HepG2 (cell line): ENCODE data around the gene EXOC3L4. TPM values are rescaled to one million over a fixed set of nuclear protein-coding genes. Genes with fewer than 3 reads are reported as not detected.

Source experiments
- ASH2L ChIP-seq: fragments of 300-600, 200-600 bp; sonication (generic); IDR thresholded peaks from 2 replicates; pipeline ENCODE4 v1.7.0; 2017; ENCODE audit warnings: low read depth, mild to moderate bottlenecking, moderate library complexity, mixed read lengths, low read length; ENCODE audit not compliant: insufficient read length
- CHD4 ChIP-seq: fragments of 200-600 bp; sonication (generic); IDR thresholded peaks from 2 replicates; pipeline ENCODE4 v1.7.0; 2017; ENCODE audit warnings: mild to moderate bottlenecking, low read length, borderline replicate concordance
- CSRNP1 ChIP-seq: sonication (generic); formaldehyde crosslinking; IDR thresholded peaks from 2 replicates; pipeline ENCODE4 v1.8.1; 2023; ENCODE audit warnings: mild to moderate bottlenecking, missing genetic modification reagents
- EHMT2 ChIP-seq: fragments of 200-600 bp; sonication (generic); IDR thresholded peaks from 2 replicates; pipeline ENCODE4 v1.7.0; 2017; ENCODE audit warnings: antibody characterized with exemption, low read depth, low read length, borderline replicate concordance
- FOSL2 ChIP-seq: sonication (generic); formaldehyde crosslinking; IDR thresholded peaks from 2 replicates; pipeline ENCODE4 v1.4.0; 2020; ENCODE audit warnings: missing genetic modification reagents
- GFI1 ChIP-seq: sonication (generic); formaldehyde crosslinking; IDR thresholded peaks from 2 replicates; pipeline ENCODE4 v1.5.0; 2020; ENCODE audit warnings: missing genetic modification reagents, mild to moderate bottlenecking, borderline replicate concordance
- HNRNPLL ChIP-seq: fragments of 200-400 bp; formaldehyde crosslinking; IDR thresholded peaks from 2 replicates; pipeline ENCODE4 v1.6.1; 2017; ENCODE audit warnings: mild to moderate bottlenecking, low read depth, low read length; ENCODE audit not compliant: poor library complexity, severe bottlenecking
- KDM5A ChIP-seq: fragments of 200-600 bp; sonication (generic); IDR thresholded peaks from 2 replicates; pipeline ENCODE4 v1.7.0; 2018; ENCODE audit warnings: antibody characterized with exemption, mild to moderate bottlenecking, low read length, borderline replicate concordance
- NFYB ChIP-seq: sonication (generic); formaldehyde crosslinking; IDR thresholded peaks from 2 replicates; pipeline ENCODE4 v1.4.0; 2020; ENCODE audit warnings: missing genetic modification reagents
- PAF1 ChIP-seq: IDR thresholded peaks from 2 replicates; pipeline ENCODE4 v1.6.1; 2016; ENCODE audit warnings: missing genetic modification reagents, missing compliant biosample characterization
- PPARG ChIP-seq: conservative IDR thresholded peaks from 2 replicates; pipeline ENCODE4 v1.6.1; 2016; ENCODE audit warnings: missing biosample characterization, missing genetic modification reagents
- PRMT3 ChIP-seq: sonication (generic); formaldehyde crosslinking; IDR thresholded peaks from 2 replicates; pipeline ENCODE4 v1.8.1; 2022; ENCODE audit warnings: low read depth, mild to moderate bottlenecking, moderate library complexity, missing genetic modification reagents, borderline replicate concordance
- REXO4 ChIP-seq: sonication (generic); formaldehyde crosslinking; IDR thresholded peaks from 2 replicates; pipeline ENCODE4 v1.8.0; 2022; ENCODE audit warnings: missing genetic modification reagents, mild to moderate bottlenecking, borderline replicate concordance
- RFX1 ChIP-seq: fragments of 450-650 bp; IDR thresholded peaks from 2 replicates; pipeline ENCODE4 v1.6.1; 2017
- RFX3 ChIP-seq: IDR thresholded peaks from 2 replicates; pipeline ENCODE4 v1.6.1; 2016; ENCODE audit warnings: missing biosample characterization, missing genetic modification reagents
- ZBTB2 ChIP-seq: sonication (generic); formaldehyde crosslinking; IDR thresholded peaks from 2 replicates; pipeline ENCODE4 v1.8.0; 2022; ENCODE audit warnings: low read depth, missing genetic modification reagents
- ZMYM4 ChIP-seq: sonication (generic); formaldehyde crosslinking; IDR thresholded peaks from 2 replicates; pipeline ENCODE4 v1.8.1; 2023; ENCODE audit warnings: mild to moderate bottlenecking, missing genetic modification reagents
- ZNF335 ChIP-seq: sonication (generic); formaldehyde crosslinking; IDR thresholded peaks from 2 replicates; pipeline ENCODE4 v1.4.0; 2020; ENCODE audit warnings: missing genetic modification reagents
- ZNF512 ChIP-seq: sonication (generic); formaldehyde crosslinking; IDR thresholded peaks from 2 replicates; pipeline ENCODE4 v1.4.0; 2020; ENCODE audit warnings: mild to moderate bottlenecking, missing genetic modification reagents
- ZNF563 ChIP-seq: sonication (generic); formaldehyde crosslinking; IDR thresholded peaks from 2 replicates; pipeline ENCODE4 v1.8.0; 2022; ENCODE audit warnings: mild to moderate bottlenecking, moderate library complexity, missing genetic modification reagents
- ZNF703 ChIP-seq: sonication (generic); formaldehyde crosslinking; IDR thresholded peaks from 2 replicates; pipeline ENCODE4 v1.5.1; 2020; ENCODE audit warnings: missing genetic modification reagents, mild to moderate bottlenecking, moderate library complexity, borderline replicate concordance
- polyA plus RNA-seq, 8 experiments: library from polyadenylated mRNA; depleted of rRNA in 3 of 8; stranded (reverse) in 7 of 8; unstranded in 1 of 8; fragments of >200 nt; fragmentation: Illumina TruSeq in 4 of 8; extraction: Trizol in 4 of 8; gene quantifications; 2 replicates each; pipeline versions ENCODE4 v1.2.1 to v1.2.3, GENCODE V29; 2011 to 2016; ENCODE audit warnings: low read depth in 4 of 8, missing spikeins in 1 of 8, mixed read lengths in 1 of 8; ENCODE audit not compliant: insufficient read depth in 1 of 8
- total RNA-seq, 5 experiments: library from RNA; depleted of rRNA; stranded (reverse); fragments of >200 nt; fragmentation: Illumina TruSeq; extraction: Trizol; gene quantifications; 2 replicates each; pipeline ENCODE4 v1.2.3, GENCODE V29; 2016; ENCODE audit warnings: low read depth in 1 of 5
- TF ChIP-seq, protein P1 (sequence below): sonication (generic); formaldehyde crosslinking; IDR thresholded peaks from 2 replicates; pipeline ENCODE4 v1.5.0; 2020; ENCODE audit warnings: missing genetic modification reagents
- TF ChIP-seq, protein P2 (sequence below): sonication (generic); formaldehyde crosslinking; IDR thresholded peaks from 2 replicates; pipeline ENCODE4 v1.9.0; 2021; ENCODE audit warnings: missing genetic modification reagents, borderline replicate concordance
- TF ChIP-seq, protein P3 (sequence below): sonication (generic); formaldehyde crosslinking; IDR thresholded peaks from 2 replicates; pipeline ENCODE4 v1.5.0; 2020; ENCODE audit warnings: mild to moderate bottlenecking, low read depth, missing genetic modification reagents, borderline replicate concordance

EXOC3L4 gene
- total and polyA plus RNA-seq, 2 of the 13 experiments (the other 11 are each of a cell fraction or from before 2014, with no cell fraction given) = 11.8 to 27.0 TPM

- TF ChIP-seq ZBTB2 (CRISPR knock-in tag) (no peak), PRMT3 (no peak), PAF1 (peak; percentile 97), CHD4 (no peak), ZNF512 (CRISPR knock-in tag) (no peak), NFYB (no peak), KDM5A (no peak), FOSL2 (CRISPR knock-in tag) (no peak), ZMYM4 (CRISPR knock-in tag) (no peak), REXO4 (CRISPR knock-in tag) (no peak), ZNF335 (CRISPR knock-in tag) (no peak), ZNF563 (CRISPR knock-in tag) (no peak), PPARG (CRISPR knock-in tag) (no peak), HNRNPLL (peak; percentile 36), RFX1 (no peak), ZNF703 (CRISPR knock-in tag) (no peak), RFX3 (CRISPR knock-in tag) (no peak), GFI1 (CRISPR knock-in tag) (no peak), CSRNP1 (no peak; the same call in 1 of the 2 replicates), ASH2L (no peak), EHMT2 (no peak)
- TF ChIP-seq, protein P1, sequence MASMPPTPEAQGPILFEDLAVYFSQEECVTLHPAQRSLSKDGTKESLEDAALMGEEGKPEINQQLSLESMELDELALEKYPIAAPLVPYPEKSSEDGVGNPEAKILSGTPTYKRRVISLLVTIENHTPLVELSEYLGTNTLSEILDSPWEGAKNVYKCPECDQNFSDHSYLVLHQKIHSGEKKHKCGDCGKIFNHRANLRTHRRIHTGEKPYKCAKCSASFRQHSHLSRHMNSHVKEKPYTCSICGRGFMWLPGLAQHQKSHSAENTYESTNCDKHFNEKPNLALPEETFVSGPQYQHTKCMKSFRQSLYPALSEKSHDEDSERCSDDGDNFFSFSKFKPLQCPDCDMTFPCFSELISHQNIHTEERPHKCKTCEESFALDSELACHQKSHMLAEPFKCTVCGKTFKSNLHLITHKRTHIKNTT (CRISPR knock-in tag) = no peak
- TF ChIP-seq, protein P2, sequence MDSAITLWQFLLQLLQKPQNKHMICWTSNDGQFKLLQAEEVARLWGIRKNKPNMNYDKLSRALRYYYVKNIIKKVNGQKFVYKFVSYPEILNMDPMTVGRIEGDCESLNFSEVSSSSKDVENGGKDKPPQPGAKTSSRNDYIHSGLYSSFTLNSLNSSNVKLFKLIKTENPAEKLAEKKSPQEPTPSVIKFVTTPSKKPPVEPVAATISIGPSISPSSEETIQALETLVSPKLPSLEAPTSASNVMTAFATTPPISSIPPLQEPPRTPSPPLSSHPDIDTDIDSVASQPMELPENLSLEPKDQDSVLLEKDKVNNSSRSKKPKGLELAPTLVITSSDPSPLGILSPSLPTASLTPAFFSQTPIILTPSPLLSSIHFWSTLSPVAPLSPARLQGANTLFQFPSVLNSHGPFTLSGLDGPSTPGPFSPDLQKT (CRISPR knock-in tag) = no peak
- TF ChIP-seq, protein P3, sequence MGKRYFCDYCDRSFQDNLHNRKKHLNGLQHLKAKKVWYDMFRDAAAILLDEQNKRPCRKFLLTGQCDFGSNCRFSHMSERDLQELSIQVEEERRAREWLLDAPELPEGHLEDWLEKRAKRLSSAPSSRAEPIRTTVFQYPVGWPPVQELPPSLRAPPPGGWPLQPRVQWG (CRISPR knock-in tag) = no peak
Observed at GRCh38 chr14:103113774-103114173, 19.2 kb downstream of the EXOC3L4 start (continued).
